Fibroblast of skin of right quadriceps (primary cell): ENCODE measurements around the gene PIGBOS1.
"Not testable (repeated sequence)": the region's sequence is repeated elsewhere in the genome, so short reads cannot be mapped to it uniquely, and the experiment has no call there.

Experiments used
- DNase-seq: peaks from one replicate; pipeline ENCODE4 v3.0.0-alpha.2; 2013

PIGBOS1 gene

GRCh38 chr15:55290528-55291057 is 28.3 kb downstream of the PIGBOS1 start:
- DNase-seq: peak; percentile 78

- DNase-seq: peak; percentile 65
Observed at GRCh38 chr15:55289746-55290527, 29.0 kb downstream of the PIGBOS1 start, which contains the start of gene RAB27A. Gene RAB27A (minus strand): TSS chr15:55289813. CDS start chr15:55234934, 54,879 bp downstream.

- peak; percentile 26 for DNase-seq
Observed at GRCh38 chr15:55289011-55289745, 29.7 kb downstream of the PIGBOS1 start.

GRCh38 chr15:55288006-55288717 is 30.8 kb downstream of the PIGBOS1 start:
- no peak for DNase-seq

GRCh38 chr15:55286442-55287189 is 32.3 kb downstream of the PIGBOS1 start:
- not testable (repeated sequence) for DNase-seq

- no peak for DNase-seq
Observed at GRCh38 chr15:55284426-55284825, 34.5 kb downstream of the PIGBOS1 start.

GRCh38 chr15:55283379-55284147 is 35.4 kb downstream of the PIGBOS1 start:
- no peak for DNase-seq

- peak; percentile 83 for DNase-seq
Observed at GRCh38 chr15:55282284-55282833, 36.6 kb downstream of the PIGBOS1 start.

GRCh38 chr15:55281517-55282228 is 37.2 kb downstream of the PIGBOS1 start:
- DNase-seq: no peak

GRCh38 chr15:55280589-55280988 is 38.3 kb downstream of the PIGBOS1 start:
- peak; percentile 23 for DNase-seq

GRCh38 chr15:55279746-55280351 is 39.1 kb downstream of the PIGBOS1 start:
- DNase-seq: peak; percentile 77

GRCh38 chr15:55279100-55279745 is 39.7 kb downstream of the PIGBOS1 start:
- no peak for DNase-seq

GRCh38 chr15:55277715-55278114 is 41.2 kb downstream of the PIGBOS1 start:
- DNase-seq: no peak

GRCh38 chr15:55277116-55277564 is 41.8 kb downstream of the PIGBOS1 start:
- peak; percentile 71 for DNase-seq

GRCh38 chr15:55276324-55276723 is 42.6 kb downstream of the PIGBOS1 start:
- DNase-seq: no peak

- DNase-seq: no peak
Observed at GRCh38 chr15:55270291-55270690, 48.6 kb downstream of the PIGBOS1 start.

GRCh38 chr15:55268176-55268695 is 50.7 kb downstream of the PIGBOS1 start:
- no peak for DNase-seq

GRCh38 chr15:55267401-55268175 is 51.3 kb downstream of the PIGBOS1 start:
- peak; percentile 81 for DNase-seq
